Stimulated activated CD8-positive, alpha-beta memory T cell treated with anti-CD3 and anti-CD28 coated beads, Interleukin-15, amount 100 ng/mL, for 1 hour (primary cell): ENCODE results near the gene SLIT1.

Experiments
- DNase-seq: peaks from one replicate; pipeline ENCODE4 v3.0.0-alpha.2; 2020; ENCODE audit warnings: low read depth

Gene SLIT1

GRCh38 chr10:97185326-97186058 is at the start of gene SLIT1:
TSS of gene SLIT1 (minus strand) at chr10:97185959. CDS start at chr10:97185674, 285 bp downstream.
- DNase-seq = no peak

GRCh38 chr10:97235353-97235752 is 49.6 kb upstream of the SLIT1 start:
- no peak for DNase-seq

- DNase-seq = no peak
Measured at GRCh38 chr10:97234400-97234799, 48.6 kb upstream of the SLIT1 start.

GRCh38 chr10:97230146-97230545 is 44.4 kb upstream of the SLIT1 start:
- no peak for DNase-seq

GRCh38 chr10:97229322-97230015 is 43.7 kb upstream of the SLIT1 start:
- no peak for DNase-seq

- DNase-seq = no peak
Measured at GRCh38 chr10:97228775-97229157, 43.0 kb upstream of the SLIT1 start.

GRCh38 chr10:97228130-97228774 is 42.5 kb upstream of the SLIT1 start:
- no peak for DNase-seq

GRCh38 chr10:97226398-97226797 is 40.6 kb upstream of the SLIT1 start:
- no peak for DNase-seq

- no peak for DNase-seq
Measured at GRCh38 chr10:97224483-97225435, 39.0 kb upstream of the SLIT1 start.

GRCh38 chr10:97222326-97222961 is 36.7 kb upstream of the SLIT1 start:
- no peak for DNase-seq

- no peak for DNase-seq
Measured at GRCh38 chr10:97220355-97220754, 34.6 kb upstream of the SLIT1 start.

- no peak for DNase-seq
Measured at GRCh38 chr10:97217299-97217698, 31.5 kb upstream of the SLIT1 start.

- DNase-seq = no peak
Measured at GRCh38 chr10:97215619-97216260, 30.0 kb upstream of the SLIT1 start.

- DNase-seq = no peak
Measured at GRCh38 chr10:97213431-97213830, 27.7 kb upstream of the SLIT1 start.

- no peak for DNase-seq
Measured at GRCh38 chr10:97211229-97211628, 25.5 kb upstream of the SLIT1 start.

- peak; percentile 59 for DNase-seq
Measured at GRCh38 chr10:97210543-97210960, 24.8 kb upstream of the SLIT1 start.

- no peak for DNase-seq
Measured at GRCh38 chr10:97207756-97208346, 22.1 kb upstream of the SLIT1 start.

GRCh38 chr10:97207131-97207530 is 21.4 kb upstream of the SLIT1 start:
- DNase-seq = no peak

GRCh38 chr10:97204826-97205679 is 19.3 kb upstream of the SLIT1 start:
- DNase-seq = no peak

GRCh38 chr10:97203220-97203619 is 17.5 kb upstream of the SLIT1 start:
- no peak for DNase-seq
